ENCODE measurements around the gene TTLL6. TPM values are rescaled to one million over a fixed set of nuclear protein-coding genes. Genes with fewer than 3 reads are reported as not detected.

Gene TTLL6
- polyA plus RNA-seq, 1 donor from 2014 or later: not detected

- no peaks in the 10 kb centered on the region for H3K9me3 Mint-ChIP-seq
- no peak overlapping the region for H3K4me3 Mint-ChIP-seq
- peaks cover 3% of the 10 kb centered on the region for H3K36me3 Mint-ChIP-seq
- peaks cover 31% of the 10 kb centered on the region for H3K27me3 Mint-ChIP-seq
- H3K4me1 Mint-ChIP-seq: peaks cover 0 to 2% (median 0%) of the 10 kb centered on the region in 3 donors
- no peak overlapping the region for H3K27ac Mint-ChIP-seq
Observed at GRCh38 chr17:48795444-48796162, 21.4 kb downstream of the TTLL6 start.

GRCh38 chr17:48792033-48792798 is 24.8 kb downstream of the TTLL6 start:
- no peaks in the 10 kb centered on the region for H3K9me3 Mint-ChIP-seq
- peaks cover 0 to 2% (median 0%) of the 10 kb centered on the region in 3 donors for H3K4me1 Mint-ChIP-seq
- H3K27me3 Mint-ChIP-seq: peaks cover 29% of the 10 kb centered on the region
- H3K27ac Mint-ChIP-seq: no peak overlapping the region
- no peak overlapping the region for H3K4me3 Mint-ChIP-seq
- H3K36me3 Mint-ChIP-seq: no peaks in the 10 kb centered on the region

GRCh38 chr17:48791128-48792032 is 25.6 kb downstream of the TTLL6 start:
- H3K36me3 Mint-ChIP-seq: no peaks in the 10 kb centered on the region
- no peaks in the 10 kb centered on the region for H3K9me3 Mint-ChIP-seq
- H3K4me3 Mint-ChIP-seq: no peak overlapping the region
- H3K4me1 Mint-ChIP-seq: peaks cover 0 to 2% (median 0%) of the 10 kb centered on the region in 3 donors
- H3K27me3 Mint-ChIP-seq: peaks cover 29% of the 10 kb centered on the region
- no peak overlapping the region for H3K27ac Mint-ChIP-seq

GRCh38 chr17:48790607-48791127 is 26.4 kb downstream of the TTLL6 start:
- no peak overlapping the region for H3K4me3 Mint-ChIP-seq
- no peaks in the 10 kb centered on the region for H3K9me3 Mint-ChIP-seq
- no peaks in the 10 kb centered on the region for H3K36me3 Mint-ChIP-seq
- H3K27me3 Mint-ChIP-seq: peaks cover 27% of the 10 kb centered on the region
- H3K27ac Mint-ChIP-seq: no peak overlapping the region
- peaks cover 0 to 2% (median 0%) of the 10 kb centered on the region in 3 donors for H3K4me1 Mint-ChIP-seq

- H3K36me3 Mint-ChIP-seq: no peaks in the 10 kb centered on the region
- no peak overlapping the region for H3K27ac Mint-ChIP-seq
- peaks cover 0 to 2% (median 0%) of the 10 kb centered on the region in 3 donors for H3K4me1 Mint-ChIP-seq
- no peak overlapping the region for H3K4me3 Mint-ChIP-seq
- no peaks in the 10 kb centered on the region for H3K9me3 Mint-ChIP-seq
- peaks cover 15% of the 10 kb centered on the region for H3K27me3 Mint-ChIP-seq
Observed at GRCh38 chr17:48787828-48788227, 29.2 kb downstream of the TTLL6 start.

GRCh38 chr17:48779421-48779820 is 37.6 kb downstream of the TTLL6 start:
- H3K27ac Mint-ChIP-seq: no peak overlapping the region
- no peak overlapping the region for H3K4me3 Mint-ChIP-seq
- H3K4me1 Mint-ChIP-seq: no peaks in the 10 kb centered on the region
- peaks cover 2% of the 10 kb centered on the region for H3K36me3 Mint-ChIP-seq
- H3K27me3 Mint-ChIP-seq: peaks cover 10% of the 10 kb centered on the region
- H3K9me3 Mint-ChIP-seq: peaks cover 0 to 2% (median 0%) of the 10 kb centered on the region in 3 donors

GRCh38 chr17:48776602-48777001 is 40.4 kb downstream of the TTLL6 start:
- H3K4me3 Mint-ChIP-seq: no peak overlapping the region
- H3K4me1 Mint-ChIP-seq: peaks cover 0 to 1% (median 0%) of the 10 kb centered on the region in 3 donors
- H3K27me3 Mint-ChIP-seq: peaks cover 21% of the 10 kb centered on the region
- H3K36me3 Mint-ChIP-seq: peaks cover 2% of the 10 kb centered on the region
- H3K9me3 Mint-ChIP-seq: peaks cover 0 to 2% (median 0%) of the 10 kb centered on the region in 3 donors
- no peak overlapping the region for H3K27ac Mint-ChIP-seq

- Mint-ChIP-seq H3K9me3 (no peaks in the 10 kb centered on the region), H3K36me3 (peaks cover 3% of the 10 kb centered on the region), H3K27ac (no peak overlapping the region), H3K4me3 (no peak overlapping the region), H3K4me1 (peaks cover 0 to 1% (median 0%) of the 10 kb centered on the region in 3 donors), H3K27me3 (peaks cover 32% of the 10 kb centered on the region)
Observed at GRCh38 chr17:48773245-48773644, 43.8 kb downstream of the TTLL6 start.

- Mint-ChIP-seq H3K36me3 (peaks cover 3% of the 10 kb centered on the region), H3K4me1 (peaks cover 0 to 1% (median 0%) of the 10 kb centered on the region in 3 donors), H3K27me3 (peaks cover 34% of the 10 kb centered on the region), H3K9me3 (no peaks in the 10 kb centered on the region), H3K27ac (no peak overlapping the region), H3K4me3 (no peak overlapping the region)
Observed at GRCh38 chr17:48770954-48771353, 46.1 kb downstream of the TTLL6 start.

GRCh38 chr17:48769009-48769675 is 47.9 kb downstream of the TTLL6 start:
- H3K4me1 Mint-ChIP-seq: peaks cover 0 to 1% (median 0%) of the 10 kb centered on the region in 3 donors
- H3K27ac Mint-ChIP-seq: no peak overlapping the region
- no peaks in the 10 kb centered on the region for H3K9me3 Mint-ChIP-seq
- peaks cover 1% of the 10 kb centered on the region for H3K36me3 Mint-ChIP-seq
- no peak overlapping the region for H3K4me3 Mint-ChIP-seq
- peaks cover 32% of the 10 kb centered on the region for H3K27me3 Mint-ChIP-seq

- Mint-ChIP-seq H3K27ac (no peak overlapping the region), H3K4me1 (no peaks in the 10 kb centered on the region), H3K36me3 (peaks cover 1% of the 10 kb centered on the region), H3K27me3 (peaks cover 40% of the 10 kb centered on the region), H3K4me3 (no peak overlapping the region), H3K9me3 (peaks cover 0 to 2% (median 0%) of the 10 kb centered on the region in 3 donors)
Observed at GRCh38 chr17:48767263-48767774, 49.7 kb downstream of the TTLL6 start.

GRCh38 chr17:48761114-48761513 is 55.9 kb downstream of the TTLL6 start:
- peaks cover 0 to 4% (median 0%) of the 10 kb centered on the region in 3 donors for H3K4me1 Mint-ChIP-seq
- no peaks in the 10 kb centered on the region for H3K36me3 Mint-ChIP-seq
- no peak overlapping the region for H3K27ac Mint-ChIP-seq
- H3K27me3 Mint-ChIP-seq: peaks cover 59% of the 10 kb centered on the region
- H3K4me3 Mint-ChIP-seq: no peak overlapping the region
- peaks cover 0 to 5% (median 0%) of the 10 kb centered on the region in 3 donors for H3K9me3 Mint-ChIP-seq

- Mint-ChIP-seq H3K4me1 (peaks cover 0 to 4% (median 0%) of the 10 kb centered on the region in 3 donors), H3K27me3 (peaks cover 60% of the 10 kb centered on the region), H3K9me3 (peaks cover 0 to 5% (median 0%) of the 10 kb centered on the region in 3 donors), H3K27ac (no peak overlapping the region), H3K36me3 (no peaks in the 10 kb centered on the region), H3K4me3 (no peak overlapping the region)
Observed at GRCh38 chr17:48760411-48760810, 56.6 kb downstream of the TTLL6 start.

- H3K27me3 Mint-ChIP-seq: peaks cover 66% of the 10 kb centered on the region
Observed at GRCh38 chr17:48759288-48759687, 57.7 kb downstream of the TTLL6 start.

More at GRCh38 chr17:48759288-48759687, 57.7 kb downstream of the TTLL6 start:
- peaks cover 1% of the 10 kb centered on the region for H3K36me3 Mint-ChIP-seq
- H3K4me3 Mint-ChIP-seq: no peak overlapping the region
- no peak overlapping the region for H3K27ac Mint-ChIP-seq
- peaks cover 0 to 5% (median 0%) of the 10 kb centered on the region in 3 donors for H3K9me3 Mint-ChIP-seq
- peaks cover 0 to 4% (median 3%) of the 10 kb centered on the region in 3 donors for H3K4me1 Mint-ChIP-seq

All from IgD-negative memory B cell (primary cell).